ENCODE results near the gene PLEKHG5. TPM values are rescaled to one million over a fixed set of nuclear protein-coding genes. Genes with fewer than 3 reads are reported as not detected.

PLEKHG5 gene
- total and polyA plus RNA-seq, 10 of the 15 experiments (the other 5 are each of a cell fraction or from before 2014, with no cell fraction given), result 0.04 to 1.1 (median 0.18) TPM; not detected in 1

DNA sequence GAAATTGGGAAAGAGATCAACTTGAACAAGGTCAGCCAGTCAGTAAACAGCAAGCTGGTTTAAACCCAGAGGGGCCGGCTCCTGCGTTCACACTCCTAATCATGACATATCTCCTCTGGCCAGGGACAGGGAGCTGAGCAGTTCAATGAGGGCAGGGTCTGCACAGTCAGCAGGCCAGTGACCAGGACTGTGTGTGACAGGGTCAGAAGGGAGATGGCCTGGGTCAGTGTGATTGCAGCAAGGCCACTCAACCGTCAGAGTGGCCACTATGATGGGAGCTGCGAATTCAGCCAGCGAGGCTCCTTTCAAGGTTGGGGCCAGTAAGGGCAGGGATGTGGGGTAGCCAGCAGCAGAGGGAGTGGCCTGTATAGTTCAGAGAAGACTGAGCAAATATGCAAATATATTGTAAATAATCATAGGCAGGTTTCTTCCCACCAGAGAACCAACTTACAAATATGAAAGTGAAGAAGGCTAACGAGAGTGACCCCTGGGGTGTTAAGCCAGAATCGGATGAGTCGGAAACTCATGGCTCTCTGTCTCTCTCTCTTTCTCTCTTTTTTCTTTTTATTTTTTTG, 42.9 kb upstream of the PLEKHG5 start:
- ATAC-seq (no peak), DNase-seq (ENCODE audit: low read depth, low spot score) (no peak), FAIRE-seq (no peak)
- ChIA-PET CTCF (interaction anchor here (2.0 kb wide), 1 partner anchor 11 kb away, joined by 6 read pairs; no protein-coding TSS in a partner anchor), RAD21 (ENCODE audit: unreplicated experiment) (no interaction called here), SMC1A (ENCODE audit: uncharacterized antibody, unreplicated experiment) (no interaction called here), POLR2A (no interaction called here)
- Histone ChIP-seq H3K27me3 (replicated peaks in 1 of 2; ENCODE audit: control insufficient read depth in 2 of 2, insufficient read depth in 2 of 2, low read length in 1 of 2) (no peaks in the 10 kb centered on the region), H3K4me3 (no peak overlapping the region), H3K27ac (ENCODE audit: control insufficient read depth, insufficient read depth) (no peak overlapping the region), H4K20me1 (ENCODE audit: control insufficient read depth, insufficient read depth) (no peaks in the 10 kb centered on the region), H3K79me2 (ENCODE audit: control insufficient read depth, insufficient read depth, low read length) (no peaks in the 10 kb centered on the region), H3K9ac (ENCODE audit: control insufficient read depth, insufficient read depth, low read length) (no peak overlapping the region), H3K36me3 (ENCODE audit: control insufficient read depth in 2 of 2, insufficient read depth in 2 of 2, low read length in 1 of 2) (peaks cover 14 to 16% of the 10 kb centered on the region in 2 experiments), H3K4me1 (ENCODE audit: control insufficient read depth, insufficient read depth, low read length) (no peaks in the 10 kb centered on the region), H2AFZ (ENCODE audit: control insufficient read depth, low read depth, low read length) (no peak overlapping the region), H3K9me3 (replicated peaks; ENCODE audit: control insufficient read depth, insufficient read depth, low read length) (no peaks in the 10 kb centered on the region), H3K4me2 (ENCODE audit: control insufficient read depth, insufficient read depth) (no peak overlapping the region)
- over 99% methylated on average over 8 of the region's 8 CpGs for WGBS (ENCODE audit: insufficient coverage, insufficient replicate concordance, low lambda C conversion rate, missing lambda C conversion rate)
- intact Hi-C loops (cut with micrococcal nuclease; ENCODE audit: unreplicated experiment) (no loop called here), in situ Hi-C loops (cut with MboI) (no loop called here)
- no TSS peak for BruUV-seq (replicated peaks)
- TF ChIP-seq, protein P1, sequence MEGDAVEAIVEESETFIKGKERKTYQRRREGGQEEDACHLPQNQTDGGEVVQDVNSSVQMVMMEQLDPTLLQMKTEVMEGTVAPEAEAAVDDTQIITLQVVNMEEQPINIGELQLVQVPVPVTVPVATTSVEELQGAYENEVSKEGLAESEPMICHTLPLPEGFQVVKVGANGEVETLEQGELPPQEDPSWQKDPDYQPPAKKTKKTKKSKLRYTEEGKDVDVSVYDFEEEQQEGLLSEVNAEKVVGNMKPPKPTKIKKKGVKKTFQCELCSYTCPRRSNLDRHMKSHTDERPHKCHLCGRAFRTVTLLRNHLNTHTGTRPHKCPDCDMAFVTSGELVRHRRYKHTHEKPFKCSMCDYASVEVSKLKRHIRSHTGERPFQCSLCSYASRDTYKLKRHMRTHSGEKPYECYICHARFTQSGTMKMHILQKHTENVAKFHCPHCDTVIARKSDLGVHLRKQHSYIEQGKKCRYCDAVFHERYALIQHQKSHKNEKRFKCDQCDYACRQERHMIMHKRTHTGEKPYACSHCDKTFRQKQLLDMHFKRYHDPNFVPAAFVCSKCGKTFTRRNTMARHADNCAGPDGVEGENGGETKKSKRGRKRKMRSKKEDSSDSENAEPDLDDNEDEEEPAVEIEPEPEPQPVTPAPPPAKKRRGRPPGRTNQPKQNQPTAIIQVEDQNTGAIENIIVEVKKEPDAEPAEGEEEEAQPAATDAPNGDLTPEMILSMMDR (IDR thresholded peaks at IDR 0.05 in 2 of 3, conservative IDR thresholded peaks at IDR 0.05 in 1 of 3; ENCODE audit: control insufficient read depth in 2 of 3, extremely low read depth in 1 of 3, insufficient read depth in 1 of 3, low read depth in 3 of 3, low read length in 3 of 3), result no peak
- TF ChIP-seq SUPT20H (IDR thresholded peaks at IDR 0.05; ENCODE audit: borderline replicate concordance, control insufficient read depth, low read depth, low read length), result no peak
- TF ChIP-seq POLR2AphosphoS2 (IDR thresholded peaks at IDR 0.05; ENCODE audit: low read depth, low read length), result no peak
- no peak for TF ChIP-seq PAX8 (IDR thresholded peaks at IDR 0.05)
- no peak for TF ChIP-seq IKZF1 (conservative IDR thresholded peaks at IDR 0.05)

All from GM12878 (cell line).